ENCODE measurements around the gene AQP11.
"Not testable (repeated sequence)": the region's sequence is repeated elsewhere in the genome, so short reads cannot be mapped to it uniquely, and the experiment has no call there.

The AQP11 gene

GRCh38 chr11:77593883-77594282 lies 4.1 kb downstream of the AQP11 start:
- DNase-seq: no peak

- DNase-seq: no peak
Measured at GRCh38 chr11:77596626-77597025, 6.9 kb downstream of the AQP11 start.

GRCh38 chr11:77598195-77598594 lies 8.4 kb downstream of the AQP11 start:
- DNase-seq: no peak

GRCh38 chr11:77602381-77603088 lies 12.8 kb downstream of the AQP11 start:
- no peak for DNase-seq

- no peak for DNase-seq
Measured at GRCh38 chr11:77604281-77604680, 14.5 kb downstream of the AQP11 start.

- no peak for DNase-seq
Measured at GRCh38 chr11:77609234-77609633, 19.5 kb downstream of the AQP11 start.

- no peak for DNase-seq
Measured at GRCh38 chr11:77611921-77612320, 22.2 kb downstream of the AQP11 start.

- no peak for DNase-seq
Measured at GRCh38 chr11:77617892-77618291, 28.1 kb downstream of the AQP11 start.

GRCh38 chr11:77619576-77620198 lies 29.9 kb downstream of the AQP11 start:
- no peak for DNase-seq

- no peak for DNase-seq
Measured at GRCh38 chr11:77630157-77630710, 40.5 kb downstream of the AQP11 start.

- DNase-seq: not testable (repeated sequence)
Measured at GRCh38 chr11:77633926-77634325, 44.2 kb downstream of the AQP11 start.

- DNase-seq: no peak
Measured at GRCh38 chr11:77636731-77637344, 47.1 kb downstream of the AQP11 start.

- DNase-seq: peak; percentile 79
Measured at GRCh38 chr11:77637345-77638165, 47.8 kb downstream of the AQP11 start, which contains the start of gene CLNS1A. TSS of gene CLNS1A (minus strand) at chr11:77637794. CDS start at chr11:77637714, 80 bp downstream.

- DNase-seq: no peak
Measured at GRCh38 chr11:77642228-77642627, 52.5 kb downstream of the AQP11 start.

- no peak for DNase-seq
Measured at GRCh38 chr11:77644887-77645286, 55.1 kb downstream of the AQP11 start.

GRCh38 chr11:77647654-77648305 lies 58.0 kb downstream of the AQP11 start:
- DNase-seq: no peak

GRCh38 chr11:77650123-77650522 lies 60.4 kb downstream of the AQP11 start:
- DNase-seq: no peak

GRCh38 chr11:77654770-77655434 lies 65.1 kb downstream of the AQP11 start:
- no peak for DNase-seq

- no peak for DNase-seq
Measured at GRCh38 chr11:77656362-77656761, 66.6 kb downstream of the AQP11 start.

GRCh38 chr11:77658213-77659013 lies 68.7 kb downstream of the AQP11 start:
- no peak for DNase-seq
